Measurements from ENCODE around the gene VAPA. TPM values are rescaled to one million over a fixed set of nuclear protein-coding genes. Genes with fewer than 3 reads are reported as not detected.
A peak's percentile ranks its signal among the peaks of the same experiment; 100 is the strongest.

Gene VAPA
- total and polyA plus RNA-seq, 12 donors = 33.2 to 269 (median 219) TPM

DNA sequence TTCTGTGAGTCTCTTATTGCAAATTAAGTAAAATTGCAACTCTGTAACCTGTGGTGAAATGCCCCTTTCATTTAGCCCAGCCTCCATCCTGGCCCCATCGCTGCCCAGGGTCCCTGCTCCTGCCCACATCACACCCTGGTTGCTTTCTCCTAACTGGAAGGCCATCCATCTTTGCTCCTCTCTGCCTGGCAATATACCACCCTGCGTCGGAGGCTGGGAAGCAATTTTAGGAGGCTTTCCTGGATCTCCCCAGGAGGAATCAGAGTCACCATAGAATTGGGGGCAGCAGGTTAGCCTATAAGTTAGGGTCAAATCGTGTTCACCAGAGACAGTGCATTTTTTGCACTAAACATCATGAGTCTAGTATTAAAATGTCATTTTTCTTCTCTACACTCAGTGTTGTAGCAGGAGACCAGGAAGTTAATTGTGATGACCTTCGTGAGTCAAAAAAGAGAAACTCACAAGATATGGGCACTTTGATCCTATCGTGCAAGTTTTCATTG lies 42.5 kb upstream of the VAPA start:
- intact Hi-C loops (cut with DNase I) = no loop called here
- no peaks in the 10 kb centered on the region for H3K36me3 ChIP-seq
- WGBS, 2 donors = 83 to 86% methylated on average over 6 of the region's 6 CpGs
- no peak for TF ChIP-seq CTCF (IDR thresholded peaks at IDR 0.05)
- peaks cover 0 to 23% (median 0%) of the 10 kb centered on the region in 9 donors for H3K4me1 ChIP-seq
- no peak overlapping the region for H3K27ac ChIP-seq
- H3K9me3 ChIP-seq = peaks cover 0 to 4% (median 0%) of the 10 kb centered on the region in 11 donors
- ATAC-seq (no peak), DNase-seq (no peak)
- H3K27me3 ChIP-seq = no peaks in the 10 kb centered on the region
- no peak overlapping the region for H3K4me3 ChIP-seq

DNA sequence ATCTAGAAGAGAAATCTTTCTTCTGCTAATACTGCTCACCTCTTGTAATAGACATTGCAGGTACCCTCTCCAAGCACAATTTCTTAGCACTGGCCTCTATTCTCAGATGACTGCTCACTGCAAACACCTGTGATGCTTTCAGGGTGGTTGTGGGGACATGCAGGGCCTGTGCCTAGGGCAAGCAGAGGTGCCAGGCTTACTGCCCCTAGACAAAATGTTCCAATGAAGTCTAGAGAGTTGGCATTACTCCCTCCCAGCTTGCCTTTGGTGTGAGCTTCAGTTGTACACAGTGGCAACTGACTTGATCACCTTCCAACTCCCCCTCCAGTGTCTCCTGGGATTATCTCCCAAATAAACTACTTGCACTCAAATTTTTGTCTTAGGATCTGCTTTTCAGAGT lies 41.0 kb upstream of the VAPA start:
- intact Hi-C loops (cut with DNase I) = no loop called here
- ATAC-seq (peak in 1 of 8 donors; percentile 73), DNase-seq (no peak)
- Histone ChIP-seq H3K9me3 (no peaks in the 10 kb centered on the region), H3K4me1 (peaks cover 0 to 37% (median 12%) of the 10 kb centered on the region in 9 donors), H3K4me3 (no peak overlapping the region), H3K36me3 (no peaks in the 10 kb centered on the region), H3K27me3 (no peaks in the 10 kb centered on the region), H3K27ac (no peak overlapping the region)
- TF ChIP-seq CTCF (IDR thresholded peaks at IDR 0.05) = no peak

DNA sequence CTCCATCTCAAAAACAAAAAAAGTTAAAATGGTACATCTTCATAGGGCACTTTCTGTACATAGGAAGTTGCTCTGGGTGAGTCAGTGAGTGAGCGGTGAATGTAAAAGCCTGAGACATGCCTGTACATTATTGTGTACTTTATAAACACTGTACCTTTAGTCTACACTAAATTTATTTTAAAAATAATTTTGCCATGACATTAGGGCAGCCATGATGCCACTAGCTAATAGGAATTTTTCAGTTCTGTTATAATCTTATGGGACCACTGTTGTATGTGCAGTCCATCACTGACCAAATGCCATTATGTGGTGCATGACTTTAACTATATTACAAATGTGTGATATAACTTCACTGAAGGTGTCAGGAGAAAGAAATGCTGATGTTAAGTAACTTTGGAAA lies 39.1 kb upstream of the VAPA start:
- H3K4me3 ChIP-seq = no peak overlapping the region
- DNase-seq (no peak), ATAC-seq (no peak)
- intact Hi-C loops (cut with DNase I) = no loop called here
- TF ChIP-seq CTCF (IDR thresholded peaks at IDR 0.05) = no peak
- no peaks in the 10 kb centered on the region for H3K36me3 ChIP-seq
- no peaks in the 10 kb centered on the region for H3K27me3 ChIP-seq
- peaks cover 0 to 24% (median 13%) of the 10 kb centered on the region in 9 donors for H3K4me1 ChIP-seq
- no peaks in the 10 kb centered on the region for H3K9me3 ChIP-seq
- H3K27ac ChIP-seq = no peak overlapping the region
- 98 to 100% methylated on average over 1 of the region's 1 CpG for WGBS, 2 donors

- H3K27ac ChIP-seq = peak overlapping the region in 8 of 10 donors; percentile 27 to 74 (median 60)
- WGBS, 2 donors = 87 to 94% methylated on average over 2 of the region's 2 CpGs
- ATAC-seq (no peak), DNase-seq (no peak)
- H3K27me3 ChIP-seq = no peaks in the 10 kb centered on the region
- TF ChIP-seq CTCF (IDR thresholded peaks at IDR 0.05) = no peak
- intact Hi-C loops (cut with DNase I) = loop anchor here in 1 of 10 donors (2.0 kb wide), 1 partner anchor 36 kb away; no protein-coding TSS in a partner anchor
- H3K4me3 ChIP-seq = peak overlapping the region in 5 of 10 donors; percentile 26 to 36 (median 34)
- no peaks in the 10 kb centered on the region for H3K36me3 ChIP-seq
- H3K9me3 ChIP-seq = no peaks in the 10 kb centered on the region
- H3K4me1 ChIP-seq = peaks cover 0 to 19% (median 13%) of the 10 kb centered on the region in 9 donors
Observed at GRCh38 chr18:9876212-9876866, 37.5 kb upstream of the VAPA start.
